HepG2 (cell line): ENCODE measurements around the gene NOTO. TPM values are rescaled to one million over a fixed set of nuclear protein-coding genes. Genes with fewer than 3 reads are reported as not detected.
A peak's percentile ranks its signal among the peaks of the same experiment; 100 is the strongest.

Experiments used
- BRF2 ChIP-seq: sonication (generic); formaldehyde crosslinking; IDR thresholded peaks from 2 replicates; pipeline ENCODE4 v1.8.1; 2022; ENCODE audit warnings: mild to moderate bottlenecking, missing genetic modification reagents
- EED ChIP-seq: sonication (generic); formaldehyde crosslinking; IDR thresholded peaks from 2 replicates; pipeline ENCODE4 v1.5.0; 2020; ENCODE audit warnings: mild to moderate bottlenecking, missing genetic modification reagents
- FLYWCH1 ChIP-seq: sonication (generic); formaldehyde crosslinking; IDR thresholded peaks from 2 replicates; pipeline ENCODE4 v1.8.1; 2023; ENCODE audit warnings: mild to moderate bottlenecking, missing genetic modification reagents
- FOXM1 ChIP-seq: sonication (generic); formaldehyde crosslinking; IDR thresholded peaks from 2 replicates; pipeline ENCODE4 v1.5.0; 2020; ENCODE audit warnings: missing genetic modification reagents
- GLI4 ChIP-seq: sonication (generic); formaldehyde crosslinking; IDR thresholded peaks from 2 replicates; pipeline ENCODE4 v1.5.1; 2020; ENCODE audit warnings: missing genetic modification reagents, mild to moderate bottlenecking, moderate library complexity, borderline replicate concordance
- HMG20A ChIP-seq: IDR thresholded peaks from 2 replicates; pipeline ENCODE4 v1.6.1; 2016; ENCODE audit warnings: borderline replicate concordance
- HOXA5 ChIP-seq: sonication (generic); formaldehyde crosslinking; IDR thresholded peaks from 2 replicates; pipeline ENCODE4 v1.4.0; 2020; ENCODE audit warnings: missing genetic modification reagents
- IKZF4 ChIP-seq: sonication (generic); formaldehyde crosslinking; IDR thresholded peaks from 2 replicates; pipeline ENCODE4 v1.5.1; 2020; ENCODE audit warnings: borderline replicate concordance, mild to moderate bottlenecking, low read depth, missing genetic modification reagents; ENCODE audit errors: not compliant biosample characterization
- KAT7 ChIP-seq: IDR thresholded peaks from 2 replicates; pipeline ENCODE4 v1.6.1; 2018; ENCODE audit warnings: borderline replicate concordance, missing compliant biosample characterization
- PHF21A ChIP-seq: sonication (generic); formaldehyde crosslinking; IDR thresholded peaks from 2 replicates; pipeline ENCODE4 v1.5.0; 2020; ENCODE audit warnings: mild to moderate bottlenecking, missing genetic modification reagents
- PITX1 ChIP-seq: sonication (generic); formaldehyde crosslinking; IDR thresholded peaks from 2 replicates; pipeline ENCODE4 v1.5.1; 2020; ENCODE audit warnings: mild to moderate bottlenecking, missing genetic modification reagents
- RCOR2 ChIP-seq: IDR thresholded peaks from 2 replicates; pipeline ENCODE4 v1.6.1; 2016; ENCODE audit warnings: missing biosample characterization, missing genetic modification reagents
- REXO4 ChIP-seq: sonication (generic); formaldehyde crosslinking; IDR thresholded peaks from 2 replicates; pipeline ENCODE4 v1.8.0; 2022; ENCODE audit warnings: missing genetic modification reagents, mild to moderate bottlenecking, borderline replicate concordance
- SMAD1 ChIP-seq: sonication (generic); formaldehyde crosslinking; IDR thresholded peaks from 2 replicates; pipeline ENCODE4 v1.4.0; 2020; ENCODE audit warnings: missing genetic modification reagents, low read depth, mild to moderate bottlenecking, borderline replicate concordance
- TBP ChIP-seq: sonication (generic); formaldehyde crosslinking; IDR thresholded peaks from 2 replicates; pipeline ENCODE4 v1.5.0; 2020; ENCODE audit warnings: missing genetic modification reagents
- THRA ChIP-seq: sonication (generic); formaldehyde crosslinking; IDR thresholded peaks from 2 replicates; pipeline ENCODE4 v1.4.0; 2020; ENCODE audit warnings: missing genetic modification reagents, borderline replicate concordance
- ZBTB7B ChIP-seq: sonication (generic); formaldehyde crosslinking; IDR thresholded peaks from 2 replicates; pipeline ENCODE4 v1.4.0; 2020; ENCODE audit warnings: missing genetic modification reagents
- ZNF180 ChIP-seq: sonication (generic); formaldehyde crosslinking; IDR thresholded peaks from 2 replicates; pipeline ENCODE4 v1.4.0; 2020; ENCODE audit warnings: low read depth, missing genetic modification reagents, borderline replicate concordance
- ZNF780A ChIP-seq: sonication (generic); formaldehyde crosslinking; IDR thresholded peaks from 2 replicates; pipeline ENCODE4 v1.8.0; 2022; ENCODE audit warnings: mild to moderate bottlenecking, missing genetic modification reagents, moderate library complexity
- ZSCAN22 ChIP-seq: sonication (generic); formaldehyde crosslinking; IDR thresholded peaks from 2 replicates; pipeline ENCODE4 v1.4.0; 2020; ENCODE audit warnings: mild to moderate bottlenecking, missing genetic modification reagents
- polyA plus RNA-seq, 8 experiments: library from polyadenylated mRNA; depleted of rRNA in 3 of 8; stranded (reverse) in 7 of 8; unstranded in 1 of 8; fragments of >200 nt; fragmentation: Illumina TruSeq in 4 of 8; extraction: Trizol in 4 of 8; gene quantifications; 2 replicates each; pipeline versions ENCODE4 v1.2.1 to v1.2.3, GENCODE V29; 2011 to 2016; ENCODE audit warnings: low read depth in 4 of 8, missing spikeins in 1 of 8, mixed read lengths in 1 of 8; ENCODE audit not compliant: insufficient read depth in 1 of 8
- total RNA-seq, 5 experiments: library from RNA; depleted of rRNA; stranded (reverse); fragments of >200 nt; fragmentation: Illumina TruSeq; extraction: Trizol; gene quantifications; 2 replicates each; pipeline ENCODE4 v1.2.3, GENCODE V29; 2016; ENCODE audit warnings: low read depth in 1 of 5
- TF ChIP-seq, protein P1 (sequence below): sonication (generic); formaldehyde crosslinking; IDR thresholded peaks from 2 replicates; pipeline ENCODE4 v1.5.1; 2020; ENCODE audit warnings: mild to moderate bottlenecking, missing genetic modification reagents

The NOTO gene
- total and polyA plus RNA-seq, 2 of the 13 experiments (the other 11 are each of a cell fraction or from before 2014, with no cell fraction given) = not detected

GRCh38 chr2:73212448-73213176 lies 10.2 kb downstream of the NOTO start (continued):
- TF ChIP-seq SMAD1 (CRISPR knock-in tag) (0 out of 2 replicates have a peak, but pooled peaks have one; percentile 35), REXO4 (CRISPR knock-in tag) (no peak), FOXM1 (CRISPR knock-in tag) (no peak), IKZF4 (no peak), PITX1 (CRISPR knock-in tag) (peak; percentile 42; the same call in 1 of the 2 replicates), RCOR2 (CRISPR knock-in tag) (no peak), ZSCAN22 (CRISPR knock-in tag) (no peak), KAT7 (CRISPR knock-in tag) (no peak), ZNF780A (no peak), FLYWCH1 (CRISPR knock-in tag) (no peak), EED (0 out of 2 replicates have a peak, but pooled peaks have one; percentile 4), TBP (CRISPR knock-in tag) (no peak; the same call in 1 of the 2 replicates), GLI4 (no peak), HMG20A (CRISPR knock-in tag) (no peak), ZBTB7B (CRISPR knock-in tag) (peak; percentile 80; the same call in 1 of the 2 replicates), PHF21A (CRISPR knock-in tag) (peak; percentile 61; the same call in 1 of the 2 replicates), HOXA5 (no peak; the same call in 1 of the 2 replicates), BRF2 (CRISPR knock-in tag) (0 out of 2 replicates have a peak, but pooled peaks have one; percentile 18), ZNF180 (CRISPR knock-in tag) (no peak), THRA (CRISPR knock-in tag) (peak; percentile 40; the same call in 1 of the 2 replicates)
- TF ChIP-seq, protein P1, sequence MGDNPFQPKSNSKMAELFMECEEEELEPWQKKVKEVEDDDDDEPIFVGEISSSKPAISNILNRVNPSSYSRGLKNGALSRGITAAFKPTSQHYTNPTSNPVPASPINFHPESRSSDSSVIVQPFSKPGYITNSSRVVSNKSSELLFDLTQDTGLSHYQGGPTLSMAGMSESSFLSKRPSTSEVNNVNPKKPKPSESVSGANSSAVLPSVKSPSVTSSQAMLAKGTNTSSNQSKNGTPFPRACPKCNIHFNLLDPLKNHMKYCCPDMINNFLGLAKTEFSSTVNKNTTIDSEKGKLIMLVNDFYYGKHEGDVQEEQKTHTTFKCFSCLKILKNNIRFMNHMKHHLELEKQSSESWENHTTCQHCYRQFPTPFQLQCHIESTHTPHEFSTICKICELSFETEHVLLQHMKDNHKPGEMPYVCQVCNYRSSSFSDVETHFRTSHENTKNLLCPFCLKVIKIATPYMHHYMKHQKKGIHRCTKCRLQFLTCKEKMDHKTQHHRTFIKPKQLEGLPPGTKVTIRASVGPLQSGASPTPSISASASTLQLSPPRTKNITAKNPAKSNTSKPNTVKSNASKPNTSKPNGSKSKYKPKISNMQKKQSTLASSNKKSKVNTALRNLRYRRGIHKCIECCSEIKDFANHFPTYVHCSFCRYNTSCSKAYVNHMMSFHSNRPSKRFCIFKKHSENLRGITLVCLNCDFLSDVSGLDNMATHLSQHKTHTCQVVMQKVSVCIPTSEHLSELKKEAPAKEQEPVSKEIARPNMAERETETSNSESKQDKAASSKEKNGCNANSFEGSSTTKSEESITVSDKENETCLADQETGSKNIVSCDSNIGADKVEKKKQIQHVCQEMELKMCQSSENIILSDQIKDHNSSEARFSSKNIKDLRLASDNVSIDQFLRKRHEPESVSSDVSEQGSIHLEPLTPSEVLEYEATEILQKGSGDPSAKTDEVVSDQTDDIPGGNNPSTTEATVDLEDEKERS (CRISPR knock-in tag) = peak; percentile 57; the same call in 1 of the 2 replicates
